ENCODE measurements around the gene NRTN. TPM values are rescaled to one million over a fixed set of nuclear protein-coding genes. Genes with fewer than 3 reads are reported as not detected.
"Not testable (repeated sequence)": the region's sequence is repeated elsewhere in the genome, so short reads cannot be mapped to it uniquely, and the experiment has no call there.

NRTN gene
- total RNA-seq, 1 experiment from 2014 or later = 0.80 TPM

- no peak for DNase-seq (ENCODE audit: low read depth, low spot score)
- ChIA-PET POLR2A (no interaction called here), CTCF (no interaction called here)
- H3K27me3 ChIP-seq (ENCODE audit: control insufficient read depth, insufficient read depth, low read length) = no peaks in the 10 kb centered on the region
- H3K4me1 ChIP-seq (ENCODE audit: control insufficient read depth, insufficient read depth, low read length) = no peaks in the 10 kb centered on the region
- in situ Hi-C loops (cut with HindIII; ENCODE audit: low pct_unique_long_range_greater_than_20kb, low sequenced_read_pairs) = no loop called here
- H3K36me3 ChIP-seq (ENCODE audit: control insufficient read depth, insufficient read depth, low read length) = no peaks in the 10 kb centered on the region
- ATAC-seq = no peak
- TF ChIP-seq POLR2AphosphoS5 (IDR thresholded peaks at IDR 0.05; ENCODE audit: low read depth, low read length) = no peak
- intact Hi-C loops (cut with micrococcal nuclease; ENCODE audit: unreplicated experiment) = no loop called here
- H3K4me3 ChIP-seq (ENCODE audit: low read depth in 2 of 2, low read length in 2 of 2) = no peak overlapping the region
- no peaks in the 10 kb centered on the region for H3K9me3 ChIP-seq (ENCODE audit: control insufficient read depth, insufficient read depth, low read depth, low read length)
- BruUV-seq (replicated peaks) = no TSS peak
- H3K27ac ChIP-seq (ENCODE audit: low read length) = no peak overlapping the region
Measured at GRCh38 chr19:5870986-5871394, 66.1 kb downstream of the NRTN start.

DNA sequence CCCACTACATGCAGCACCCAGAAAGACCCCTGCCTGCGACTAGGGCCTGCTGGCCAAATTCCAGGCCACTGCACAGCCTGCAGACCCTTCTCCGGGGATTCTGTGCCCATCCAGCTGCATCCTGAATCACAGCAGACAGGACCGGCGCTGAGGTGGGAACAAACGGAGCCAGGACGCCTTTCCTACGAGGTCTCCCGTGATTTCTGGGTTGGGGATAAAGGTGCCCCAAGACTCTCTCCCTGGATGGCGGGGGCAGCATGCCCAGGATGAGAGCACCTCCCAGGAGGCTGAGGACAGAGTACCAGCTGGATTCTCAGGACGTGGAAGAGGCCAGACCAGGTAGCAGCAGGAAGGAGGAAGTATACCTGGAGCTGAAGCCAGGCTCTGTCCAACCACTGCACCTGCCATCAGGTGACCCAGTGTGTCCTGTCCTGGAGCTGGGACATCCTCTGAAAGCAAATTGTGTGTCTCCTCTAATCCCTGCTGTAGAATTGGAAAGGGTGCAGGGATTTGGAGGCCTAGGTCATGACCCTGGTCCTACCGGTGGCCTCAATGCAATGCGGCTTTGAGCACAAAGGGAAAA is 68.8 kb downstream of the NRTN start:
- ChIA-PET POLR2A (no interaction called here), CTCF (no interaction called here)
- Histone ChIP-seq H3K4me3 (ENCODE audit: low read depth in 2 of 2, low read length in 2 of 2) (no peak overlapping the region), H3K27ac (ENCODE audit: low read length) (no peak overlapping the region), H3K27me3 (ENCODE audit: control insufficient read depth, insufficient read depth, low read length) (no peaks in the 10 kb centered on the region), H3K36me3 (ENCODE audit: control insufficient read depth, insufficient read depth, low read length) (no peaks in the 10 kb centered on the region), H3K9me3 (ENCODE audit: control insufficient read depth, insufficient read depth, low read depth, low read length) (no peaks in the 10 kb centered on the region), H3K4me1 (ENCODE audit: control insufficient read depth, insufficient read depth, low read length) (no peaks in the 10 kb centered on the region)
- no peak for TF ChIP-seq TCF7L2 (IDR thresholded peaks at IDR 0.05; ENCODE audit: low read depth, low read length)
- TF ChIP-seq CTCF (IDR thresholded peaks at IDR 0.05) = no peak
- no peak for TF ChIP-seq POLR2AphosphoS5 (IDR thresholded peaks at IDR 0.05; ENCODE audit: low read depth, low read length)
- TF ChIP-seq SIN3A (IDR thresholded peaks at IDR 0.05; ENCODE audit: borderline replicate concordance, insufficient read depth, low read depth, low read length) = no peak
- TF ChIP-seq, protein P1, sequence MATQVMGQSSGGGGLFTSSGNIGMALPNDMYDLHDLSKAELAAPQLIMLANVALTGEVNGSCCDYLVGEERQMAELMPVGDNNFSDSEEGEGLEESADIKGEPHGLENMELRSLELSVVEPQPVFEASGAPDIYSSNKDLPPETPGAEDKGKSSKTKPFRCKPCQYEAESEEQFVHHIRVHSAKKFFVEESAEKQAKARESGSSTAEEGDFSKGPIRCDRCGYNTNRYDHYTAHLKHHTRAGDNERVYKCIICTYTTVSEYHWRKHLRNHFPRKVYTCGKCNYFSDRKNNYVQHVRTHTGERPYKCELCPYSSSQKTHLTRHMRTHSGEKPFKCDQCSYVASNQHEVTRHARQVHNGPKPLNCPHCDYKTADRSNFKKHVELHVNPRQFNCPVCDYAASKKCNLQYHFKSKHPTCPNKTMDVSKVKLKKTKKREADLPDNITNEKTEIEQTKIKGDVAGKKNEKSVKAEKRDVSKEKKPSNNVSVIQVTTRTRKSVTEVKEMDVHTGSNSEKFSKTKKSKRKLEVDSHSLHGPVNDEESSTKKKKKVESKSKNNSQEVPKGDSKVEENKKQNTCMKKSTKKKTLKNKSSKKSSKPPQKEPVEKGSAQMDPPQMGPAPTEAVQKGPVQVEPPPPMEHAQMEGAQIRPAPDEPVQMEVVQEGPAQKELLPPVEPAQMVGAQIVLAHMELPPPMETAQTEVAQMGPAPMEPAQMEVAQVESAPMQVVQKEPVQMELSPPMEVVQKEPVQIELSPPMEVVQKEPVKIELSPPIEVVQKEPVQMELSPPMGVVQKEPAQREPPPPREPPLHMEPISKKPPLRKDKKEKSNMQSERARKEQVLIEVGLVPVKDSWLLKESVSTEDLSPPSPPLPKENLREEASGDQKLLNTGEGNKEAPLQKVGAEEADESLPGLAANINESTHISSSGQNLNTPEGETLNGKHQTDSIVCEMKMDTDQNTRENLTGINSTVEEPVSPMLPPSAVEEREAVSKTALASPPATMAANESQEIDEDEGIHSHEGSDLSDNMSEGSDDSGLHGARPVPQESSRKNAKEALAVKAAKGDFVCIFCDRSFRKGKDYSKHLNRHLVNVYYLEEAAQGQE (IDR thresholded peaks at IDR 0.05; ENCODE audit: insufficient read depth in 1 of 2, low read depth in 2 of 2, low read length in 1 of 2) = no peak
- DNase-seq (ENCODE audit: low read depth, low spot score) (no peak), ATAC-seq (no peak)
- no TSS peak for BruUV-seq (replicated peaks)
- in situ Hi-C loops (cut with HindIII; ENCODE audit: low pct_unique_long_range_greater_than_20kb, low sequenced_read_pairs) = no loop called here
- intact Hi-C loops (cut with micrococcal nuclease; ENCODE audit: unreplicated experiment) = no loop called here

DNA sequence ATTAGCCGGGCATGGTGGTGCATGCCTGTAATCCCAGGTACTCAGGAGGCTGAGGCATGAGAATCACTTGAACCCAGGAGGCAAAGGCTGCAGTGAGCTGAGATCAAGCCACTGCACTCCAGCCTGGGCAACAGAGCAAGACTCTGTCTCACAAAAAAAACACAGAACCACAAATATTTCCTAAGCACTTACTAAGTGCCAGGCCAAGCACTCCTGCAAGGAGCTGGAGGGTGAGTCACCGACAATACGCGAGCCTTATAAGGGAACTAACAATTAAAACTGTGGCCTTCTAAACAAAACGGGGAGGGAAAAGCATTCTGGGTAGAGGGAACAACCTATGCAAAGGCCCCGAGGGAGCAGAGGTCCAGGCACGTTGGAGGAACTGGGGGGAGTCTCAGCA is 69.6 kb downstream of the NRTN start:
- intact Hi-C loops (cut with micrococcal nuclease; ENCODE audit: unreplicated experiment); H3K27ac ChIP-seq (ENCODE audit: low read length); CTCF ChIA-PET; H3K36me3 ChIP-seq (ENCODE audit: control insufficient read depth, insufficient read depth, low read length); BruUV-seq (replicated peaks); POLR2A ChIA-PET; H3K27me3 ChIP-seq (ENCODE audit: control insufficient read depth, insufficient read depth, low read length); H3K4me3 ChIP-seq (ENCODE audit: low read depth in 2 of 2, low read length in 2 of 2); in situ Hi-C loops (cut with HindIII; ENCODE audit: low pct_unique_long_range_greater_than_20kb, low sequenced_read_pairs); DNase-seq (ENCODE audit: low read depth, low spot score); ATAC-seq; H3K4me1 ChIP-seq (ENCODE audit: control insufficient read depth, insufficient read depth, low read length); H3K9me3 ChIP-seq (ENCODE audit: control insufficient read depth, insufficient read depth, low read depth, low read length): not testable (repeated sequence)
